C4-2B (cell line): ENCODE data around the gene ZAP70.

Experiments used
- ZFX ChIP-seq: fragments of 450-650 bp; IDR thresholded peaks from 2 replicates; pipeline ENCODE4 v1.6.1; 2017
- TF ChIP-seq, protein P1 (sequence below): fragments of 450-650 bp; conservative IDR thresholded peaks from 2 replicates; pipeline ENCODE4 v1.5.1; 2017; ENCODE audit warnings: mild to moderate bottlenecking

DNA sequence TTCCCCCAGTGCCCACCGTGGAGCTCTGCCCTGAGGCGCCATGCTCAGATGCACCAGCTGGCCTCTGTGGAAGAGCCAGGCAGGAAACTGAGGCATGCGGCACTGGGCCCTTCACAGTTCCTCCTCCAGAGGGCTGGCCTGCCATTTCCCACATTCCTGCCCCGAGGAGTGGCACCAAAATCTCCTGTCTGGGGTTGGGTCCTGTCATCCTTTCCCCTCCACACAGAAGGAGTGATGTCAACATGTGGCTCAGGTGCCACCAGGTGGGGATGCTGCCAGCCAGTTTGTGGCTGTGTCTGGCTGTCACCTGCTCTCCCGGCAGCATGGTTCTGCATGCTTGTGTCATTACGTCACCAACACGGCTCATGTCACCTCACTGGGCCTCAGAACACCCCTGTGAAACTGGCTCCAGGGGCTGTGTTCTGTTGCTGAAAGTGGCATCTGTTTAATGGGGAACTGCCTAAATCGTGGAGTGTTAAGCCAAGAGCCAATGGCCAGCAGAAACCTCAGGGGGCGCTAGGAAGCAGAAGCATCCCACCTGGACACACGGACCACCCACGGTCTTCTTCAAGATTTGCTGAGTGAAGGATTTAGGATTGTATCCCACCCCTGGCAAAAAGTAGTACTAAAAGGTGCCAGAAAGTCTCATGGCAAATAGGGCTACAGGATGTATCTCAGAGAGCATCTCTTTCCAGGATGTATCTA is 51.3 kb downstream of the ZAP70 start:
- TF ChIP-seq, protein P1, sequence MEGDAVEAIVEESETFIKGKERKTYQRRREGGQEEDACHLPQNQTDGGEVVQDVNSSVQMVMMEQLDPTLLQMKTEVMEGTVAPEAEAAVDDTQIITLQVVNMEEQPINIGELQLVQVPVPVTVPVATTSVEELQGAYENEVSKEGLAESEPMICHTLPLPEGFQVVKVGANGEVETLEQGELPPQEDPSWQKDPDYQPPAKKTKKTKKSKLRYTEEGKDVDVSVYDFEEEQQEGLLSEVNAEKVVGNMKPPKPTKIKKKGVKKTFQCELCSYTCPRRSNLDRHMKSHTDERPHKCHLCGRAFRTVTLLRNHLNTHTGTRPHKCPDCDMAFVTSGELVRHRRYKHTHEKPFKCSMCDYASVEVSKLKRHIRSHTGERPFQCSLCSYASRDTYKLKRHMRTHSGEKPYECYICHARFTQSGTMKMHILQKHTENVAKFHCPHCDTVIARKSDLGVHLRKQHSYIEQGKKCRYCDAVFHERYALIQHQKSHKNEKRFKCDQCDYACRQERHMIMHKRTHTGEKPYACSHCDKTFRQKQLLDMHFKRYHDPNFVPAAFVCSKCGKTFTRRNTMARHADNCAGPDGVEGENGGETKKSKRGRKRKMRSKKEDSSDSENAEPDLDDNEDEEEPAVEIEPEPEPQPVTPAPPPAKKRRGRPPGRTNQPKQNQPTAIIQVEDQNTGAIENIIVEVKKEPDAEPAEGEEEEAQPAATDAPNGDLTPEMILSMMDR: no peak
- no peak for TF ChIP-seq ZFX
